HepG2 (cell line): ENCODE data around the gene YY1.

Source experiments
- ARID5B ChIP-seq: IDR thresholded peaks from 2 replicates; pipeline ENCODE4 v1.4.0; 2020; ENCODE audit warnings: mild to moderate bottlenecking, missing genetic modification reagents
- CTCF ChIP-seq: sonication (generic); formaldehyde crosslinking; IDR thresholded peaks from 2 replicates; pipeline ENCODE4 v1.5.0; 2020; ENCODE audit warnings: mild to moderate bottlenecking, missing genetic modification reagents, moderate library complexity
- EZH2 ChIP-seq: conservative IDR thresholded peaks from 2 replicates; pipeline ENCODE4 v1.6.1; 2012; ENCODE audit warnings: mild to moderate bottlenecking, low read depth, low read length, moderate library complexity
- FUBP1 ChIP-seq: sonication (generic); formaldehyde crosslinking; IDR thresholded peaks from 2 replicates; pipeline ENCODE4 v1.5.1; 2020; ENCODE audit warnings: missing genetic modification reagents, mild to moderate bottlenecking, borderline replicate concordance
- IRX3 ChIP-seq: sonication (generic); formaldehyde crosslinking; IDR thresholded peaks from 2 replicates; pipeline ENCODE4 v1.8.1; 2023; ENCODE audit warnings: mild to moderate bottlenecking, low read depth, missing genetic modification reagents, borderline replicate concordance
- KAT7 ChIP-seq: IDR thresholded peaks from 2 replicates; pipeline ENCODE4 v1.6.1; 2018; ENCODE audit warnings: borderline replicate concordance, missing compliant biosample characterization
- KLF6 ChIP-seq: IDR thresholded peaks from 2 replicates; pipeline ENCODE4 v1.8.0; 2016; ENCODE audit warnings: missing biosample characterization, missing genetic modification reagents
- RXRB ChIP-seq: IDR thresholded peaks from 2 replicates; pipeline ENCODE4 v1.6.1; 2016; ENCODE audit warnings: borderline replicate concordance, missing genetic modification reagents, missing compliant biosample characterization
- SRF ChIP-seq: IDR thresholded peaks from 2 replicates; pipeline ENCODE4 v1.6.1; 2011; ENCODE audit warnings: mild to moderate bottlenecking, low read depth, low read length, moderate library complexity
- ZBTB26 ChIP-seq: IDR thresholded peaks from 2 replicates; pipeline ENCODE4 v1.6.1; 2016; ENCODE audit warnings: missing compliant biosample characterization, missing genetic modification reagents, borderline replicate concordance
- ZBTB4 ChIP-seq: sonication (generic); formaldehyde crosslinking; IDR thresholded peaks from 2 replicates; pipeline ENCODE4 v1.4.0; 2020; ENCODE audit warnings: missing genetic modification reagents, mild to moderate bottlenecking, borderline replicate concordance
- ZNF12 ChIP-seq: sonication (generic); formaldehyde crosslinking; IDR thresholded peaks from 2 replicates; pipeline ENCODE4 v1.5.0; 2020; ENCODE audit warnings: missing genetic modification reagents
- ZNF281 ChIP-seq: sonication (generic); formaldehyde crosslinking; IDR thresholded peaks from 2 replicates; pipeline ENCODE4 v1.4.0; 2020; ENCODE audit warnings: missing genetic modification reagents, borderline replicate concordance

- TF ChIP-seq ZNF281 (no peak), CTCF (CRISPR knock-in tag) (no peak), KLF6 (CRISPR knock-in tag) (peak; percentile 94), KAT7 (CRISPR knock-in tag) (peak; percentile 85; the same call in 1 of the 2 replicates), IRX3 (CRISPR knock-in tag) (peak; percentile 86; the same call in 1 of the 2 replicates), ZBTB26 (peak; percentile 30; the same call in 1 of the 2 replicates), EZH2 (no peak), RXRB (CRISPR knock-in tag) (no peak), FUBP1 (CRISPR knock-in tag) (no peak), ZBTB4 (CRISPR knock-in tag) (0 out of 2 replicates have a peak, but pooled peaks have one; percentile 17), ZNF12 (CRISPR knock-in tag) (peak; percentile 14; the same call in 1 of the 2 replicates), SRF (no peak), ARID5B (CRISPR knock-in tag) (peak; percentile 43)
These were observed 24.8 kb upstream of the YY1 start for GRCh38 chr14:100213956-100214769.
